GM23338 (cell line): Measurements from ENCODE around the gene KCNMB2. TPM values are rescaled to one million over a fixed set of nuclear protein-coding genes. Genes with fewer than 3 reads are reported as not detected.

Source experiments
- ATAC-seq: fragments of 200-7000 bp; cut with Tn5 transposase; 3 replicates; pipeline ENCODE4 v1.9.1; 2020
- DNase-seq: peaks from one replicate; pipeline ENCODE4 v3.0.0-alpha.2; 2015; ENCODE audit warnings: low spot score
- H2AFZ ChIP-seq: fragments of 200-600 bp; sonication (generic); 2 replicates; pipeline ENCODE4 v1.8.0; 2016; ENCODE audit warnings: antibody characterized with exemption, mild to moderate bottlenecking, moderate library complexity
- H3F3A ChIP-seq: fragments of 200-600 bp; sonication (generic); replicated peaks from 2 replicates; pipeline ENCODE4 v1.8.0; 2017; ENCODE audit warnings: antibody characterized with exemption, mixed run types, low read depth
- H3K27ac ChIP-seq: fragments of 200-600 bp; sonication (generic); 2 replicates; pipeline ENCODE4 v1.6.1; 2016; ENCODE audit warnings: low read depth
- H3K27me3 ChIP-seq: fragments of 200-600 bp; sonication (generic); 2 replicates; pipeline ENCODE4 v1.8.0; 2016; ENCODE audit warnings: mild to moderate bottlenecking, mixed run types, moderate library complexity; ENCODE audit not compliant: insufficient read depth
- H3K36me3 ChIP-seq: fragments of 200-600 bp; sonication (generic); 2 replicates; pipeline ENCODE4 v1.8.0; 2016; ENCODE audit warnings: mild to moderate bottlenecking; ENCODE audit not compliant: insufficient read depth
- H3K4me1 ChIP-seq: fragments of 200-600 bp; sonication (generic); 2 replicates; pipeline ENCODE4 v1.8.0; 2016; ENCODE audit warnings: mild to moderate bottlenecking, moderate library complexity; ENCODE audit not compliant: insufficient read depth
- H3K4me2 ChIP-seq: fragments of 200-600 bp; sonication (generic); 2 replicates; pipeline ENCODE4 v1.7.1; 2017; ENCODE audit warnings: mixed run types
- H3K4me3 ChIP-seq: fragments of 200-600 bp; sonication (generic); 2 replicates; pipeline ENCODE4 v1.6.1; 2016; ENCODE audit warnings: mixed run types
- H3K79me2 ChIP-seq: fragments of 200-600 bp; sonication (generic); replicated peaks from 2 replicates; pipeline ENCODE4 v1.8.0; 2017; ENCODE audit warnings: mild to moderate bottlenecking; ENCODE audit not compliant: insufficient read depth
- H3K9me2 ChIP-seq: fragments of 200-600 bp; sonication (generic); 2 replicates; pipeline ENCODE4 v1.8.0; 2017; ENCODE audit not compliant: insufficient read depth
- H4K20me1 ChIP-seq: fragments of 200-600 bp; sonication (generic); replicated peaks from 2 replicates; pipeline ENCODE4 v1.8.0; 2017; ENCODE audit warnings: mild to moderate bottlenecking; ENCODE audit not compliant: insufficient read depth
- H3K27ac Mint-ChIP-seq: 2 replicates; pipeline ENCODE4 v1.8.0; 2020; ENCODE audit warnings: inconsistent platforms, mild to moderate bottlenecking, moderate library complexity, mixed read lengths
- H3K27me3 Mint-ChIP-seq: 3 replicates; pipeline ENCODE4 v1.8.0; 2022; ENCODE audit warnings: low read depth, mild to moderate bottlenecking, moderate library complexity, mixed read lengths, inconsistent platforms; ENCODE audit not compliant: insufficient read depth, poor library complexity
- H3K36me3 Mint-ChIP-seq: 3 replicates; pipeline ENCODE4 v1.8.0; 2021; ENCODE audit warnings: low read depth, mild to moderate bottlenecking, inconsistent platforms, moderate library complexity, mixed read lengths
- H3K4me1 Mint-ChIP-seq: 3 replicates; pipeline ENCODE4 v1.8.0; 2020; ENCODE audit warnings: mild to moderate bottlenecking, inconsistent platforms, mixed read lengths
- H3K4me3 Mint-ChIP-seq: 3 replicates; pipeline ENCODE4 v1.8.0; 2021; ENCODE audit warnings: moderate library complexity, mild to moderate bottlenecking, inconsistent platforms, mixed read lengths
- H3K9me3 Mint-ChIP-seq: 3 replicates; pipeline ENCODE4 v1.8.0; 2020; ENCODE audit warnings: moderate library complexity, mild to moderate bottlenecking, inconsistent platforms, mixed read lengths
- CREB1 ChIP-seq: fragments of 250-450 bp; sonication (Bioruptor Pico); IDR thresholded peaks from 2 replicates; pipeline ENCODE4 v1.5.0; 2020; ENCODE audit warnings: low read depth, mild to moderate bottlenecking, moderate library complexity
- EZH2 ChIP-seq: fragments of 200-600 bp; sonication (generic); IDR thresholded peaks from one replicate; pipeline ENCODE4 v1.8.0; 2017; ENCODE audit warnings: antibody characterized with exemption, mild to moderate bottlenecking, low read depth; ENCODE audit not compliant: unreplicated experiment
- EZH2phosphoT487 ChIP-seq: fragments of 200-600 bp; sonication (generic); IDR thresholded peaks from one replicate; pipeline ENCODE4 v1.8.1; 2018; ENCODE audit warnings: antibody characterized with exemption; ENCODE audit not compliant: unreplicated experiment
- JUNB ChIP-seq: IDR thresholded peaks from one replicate; pipeline ENCODE4 v1.6.1; 2016; ENCODE audit warnings: antibody characterized with exemption; ENCODE audit not compliant: unreplicated experiment
- NANOG ChIP-seq: IDR thresholded peaks from 2 replicates; pipeline ENCODE4 v1.6.1; 2016; ENCODE audit warnings: antibody characterized with exemption, borderline replicate concordance
- POLR2AphosphoS5 ChIP-seq: IDR thresholded peaks from 2 replicates; pipeline ENCODE4 v1.6.1; 2016; ENCODE audit warnings: antibody characterized with exemption, low read depth
- STAT1 ChIP-seq: IDR thresholded peaks from one replicate; pipeline ENCODE4 v1.6.1; 2016; ENCODE audit warnings: antibody characterized with exemption; ENCODE audit not compliant: unreplicated experiment
- ZNF114 ChIP-seq: fragments of 250-450 bp; sonication (Bioruptor Pico); IDR thresholded peaks from 2 replicates; pipeline ENCODE4 v1.5.0; 2020; ENCODE audit warnings: mild to moderate bottlenecking, moderate library complexity
- ZNF331 ChIP-seq: fragments of 250-450 bp; sonication (Bioruptor Pico); IDR thresholded peaks from 2 replicates; pipeline ENCODE4 v1.5.0; 2020; ENCODE audit warnings: low read depth, mild to moderate bottlenecking, moderate library complexity
- polyA plus RNA-seq: library from polyadenylated mRNA; unstranded; fragments of >200 nt; fragmentation: Nextera tagmentation; extraction: Ambion mirVana; gene quantifications from 2 replicates; pipeline ENCODE4 v1.2.1, GENCODE V29; 2016
- total RNA-seq: library from RNA; depleted of rRNA; stranded (reverse); fragments of >200 nt; shearing (Covaris generic); gene quantifications from 2 replicates; pipeline ENCODE4 v1.2.3, GENCODE V29; 2014
- TF ChIP-seq, protein P1 (sequence below): fragments of 250-450 bp; sonication (Bioruptor Pico); IDR thresholded peaks from 2 replicates; pipeline ENCODE4 v1.5.0; 2020; ENCODE audit warnings: mild to moderate bottlenecking, moderate library complexity
- TF ChIP-seq, protein P2 (sequence below): IDR thresholded peaks from 2 replicates; pipeline ENCODE4 v1.6.1; 2016; ENCODE audit warnings: antibody characterized with exemption
- TF ChIP-seq, protein P3 (sequence below): IDR thresholded peaks from one replicate; pipeline ENCODE4 v1.6.1; 2018; ENCODE audit warnings: antibody characterized with exemption; ENCODE audit not compliant: unreplicated experiment
- TF ChIP-seq, protein P4 (sequence below), 2 experiments: fragments of 200-600 bp in 1 of 2; sonication (generic) in 1 of 2; conservative IDR thresholded peaks; 2 replicates each; pipeline versions ENCODE4 v1.5.1 to v1.6.1; 2016 to 2017; ENCODE audit warnings: antibody characterized with exemption in 2 of 2, low read depth in 2 of 2, mild to moderate bottlenecking in 2 of 2, moderate library complexity in 1 of 2

Gene KCNMB2
- total and polyA plus RNA-seq, 2 experiments from 2014 or later = 0.53 TPM; not detected in 1

DNA sequence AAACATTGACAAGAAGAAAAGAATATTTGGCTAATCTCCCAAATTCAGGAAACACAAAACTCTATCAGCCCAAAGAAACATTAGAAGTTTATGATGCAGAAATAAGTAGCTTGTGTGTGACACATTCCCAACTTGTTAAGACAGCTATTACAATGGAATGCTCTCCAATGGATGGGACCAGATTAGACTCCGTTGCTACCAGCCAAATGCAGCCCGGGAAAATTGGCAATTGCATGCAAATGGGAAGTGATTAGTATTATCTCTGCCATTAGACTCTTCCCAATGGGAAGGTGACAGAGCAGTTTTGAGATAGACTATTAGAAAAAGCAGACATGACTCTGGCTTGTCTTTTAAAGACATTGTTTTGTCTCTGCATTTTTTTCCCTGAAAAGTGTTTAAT, 37.4 kb upstream of the KCNMB2 start:
- Histone ChIP-seq H3K4me2 (no peak overlapping the region), H3K4me1 (no peaks in the 10 kb centered on the region), H3K27ac (no peak overlapping the region), H3K79me2 (no peaks in the 10 kb centered on the region), H2AFZ (no peak overlapping the region), H3K36me3 (no peaks in the 10 kb centered on the region; the same call in 1 of the 2 replicates), H3K9me2 (peaks cover 9% of the 10 kb centered on the region; the same call in 1 of the 2 replicates), H3K4me3 (no peak overlapping the region), H3F3A (no peaks in the 10 kb centered on the region), H4K20me1 (no peaks in the 10 kb centered on the region), H3K27me3 (no peaks in the 10 kb centered on the region)
- Mint-ChIP-seq H3K4me1 (no peaks in the 10 kb centered on the region), H3K36me3 (peaks cover 22% of the 10 kb centered on the region; the same call in 2 of the 3 replicates), H3K4me3 (no peak overlapping the region), H3K27ac (no peak overlapping the region), H3K27me3 (no peaks in the 10 kb centered on the region), H3K9me3 (peaks cover 31% of the 10 kb centered on the region)
- DNase-seq (no peak), ATAC-seq (no peak)
- TF ChIP-seq, protein P1, sequence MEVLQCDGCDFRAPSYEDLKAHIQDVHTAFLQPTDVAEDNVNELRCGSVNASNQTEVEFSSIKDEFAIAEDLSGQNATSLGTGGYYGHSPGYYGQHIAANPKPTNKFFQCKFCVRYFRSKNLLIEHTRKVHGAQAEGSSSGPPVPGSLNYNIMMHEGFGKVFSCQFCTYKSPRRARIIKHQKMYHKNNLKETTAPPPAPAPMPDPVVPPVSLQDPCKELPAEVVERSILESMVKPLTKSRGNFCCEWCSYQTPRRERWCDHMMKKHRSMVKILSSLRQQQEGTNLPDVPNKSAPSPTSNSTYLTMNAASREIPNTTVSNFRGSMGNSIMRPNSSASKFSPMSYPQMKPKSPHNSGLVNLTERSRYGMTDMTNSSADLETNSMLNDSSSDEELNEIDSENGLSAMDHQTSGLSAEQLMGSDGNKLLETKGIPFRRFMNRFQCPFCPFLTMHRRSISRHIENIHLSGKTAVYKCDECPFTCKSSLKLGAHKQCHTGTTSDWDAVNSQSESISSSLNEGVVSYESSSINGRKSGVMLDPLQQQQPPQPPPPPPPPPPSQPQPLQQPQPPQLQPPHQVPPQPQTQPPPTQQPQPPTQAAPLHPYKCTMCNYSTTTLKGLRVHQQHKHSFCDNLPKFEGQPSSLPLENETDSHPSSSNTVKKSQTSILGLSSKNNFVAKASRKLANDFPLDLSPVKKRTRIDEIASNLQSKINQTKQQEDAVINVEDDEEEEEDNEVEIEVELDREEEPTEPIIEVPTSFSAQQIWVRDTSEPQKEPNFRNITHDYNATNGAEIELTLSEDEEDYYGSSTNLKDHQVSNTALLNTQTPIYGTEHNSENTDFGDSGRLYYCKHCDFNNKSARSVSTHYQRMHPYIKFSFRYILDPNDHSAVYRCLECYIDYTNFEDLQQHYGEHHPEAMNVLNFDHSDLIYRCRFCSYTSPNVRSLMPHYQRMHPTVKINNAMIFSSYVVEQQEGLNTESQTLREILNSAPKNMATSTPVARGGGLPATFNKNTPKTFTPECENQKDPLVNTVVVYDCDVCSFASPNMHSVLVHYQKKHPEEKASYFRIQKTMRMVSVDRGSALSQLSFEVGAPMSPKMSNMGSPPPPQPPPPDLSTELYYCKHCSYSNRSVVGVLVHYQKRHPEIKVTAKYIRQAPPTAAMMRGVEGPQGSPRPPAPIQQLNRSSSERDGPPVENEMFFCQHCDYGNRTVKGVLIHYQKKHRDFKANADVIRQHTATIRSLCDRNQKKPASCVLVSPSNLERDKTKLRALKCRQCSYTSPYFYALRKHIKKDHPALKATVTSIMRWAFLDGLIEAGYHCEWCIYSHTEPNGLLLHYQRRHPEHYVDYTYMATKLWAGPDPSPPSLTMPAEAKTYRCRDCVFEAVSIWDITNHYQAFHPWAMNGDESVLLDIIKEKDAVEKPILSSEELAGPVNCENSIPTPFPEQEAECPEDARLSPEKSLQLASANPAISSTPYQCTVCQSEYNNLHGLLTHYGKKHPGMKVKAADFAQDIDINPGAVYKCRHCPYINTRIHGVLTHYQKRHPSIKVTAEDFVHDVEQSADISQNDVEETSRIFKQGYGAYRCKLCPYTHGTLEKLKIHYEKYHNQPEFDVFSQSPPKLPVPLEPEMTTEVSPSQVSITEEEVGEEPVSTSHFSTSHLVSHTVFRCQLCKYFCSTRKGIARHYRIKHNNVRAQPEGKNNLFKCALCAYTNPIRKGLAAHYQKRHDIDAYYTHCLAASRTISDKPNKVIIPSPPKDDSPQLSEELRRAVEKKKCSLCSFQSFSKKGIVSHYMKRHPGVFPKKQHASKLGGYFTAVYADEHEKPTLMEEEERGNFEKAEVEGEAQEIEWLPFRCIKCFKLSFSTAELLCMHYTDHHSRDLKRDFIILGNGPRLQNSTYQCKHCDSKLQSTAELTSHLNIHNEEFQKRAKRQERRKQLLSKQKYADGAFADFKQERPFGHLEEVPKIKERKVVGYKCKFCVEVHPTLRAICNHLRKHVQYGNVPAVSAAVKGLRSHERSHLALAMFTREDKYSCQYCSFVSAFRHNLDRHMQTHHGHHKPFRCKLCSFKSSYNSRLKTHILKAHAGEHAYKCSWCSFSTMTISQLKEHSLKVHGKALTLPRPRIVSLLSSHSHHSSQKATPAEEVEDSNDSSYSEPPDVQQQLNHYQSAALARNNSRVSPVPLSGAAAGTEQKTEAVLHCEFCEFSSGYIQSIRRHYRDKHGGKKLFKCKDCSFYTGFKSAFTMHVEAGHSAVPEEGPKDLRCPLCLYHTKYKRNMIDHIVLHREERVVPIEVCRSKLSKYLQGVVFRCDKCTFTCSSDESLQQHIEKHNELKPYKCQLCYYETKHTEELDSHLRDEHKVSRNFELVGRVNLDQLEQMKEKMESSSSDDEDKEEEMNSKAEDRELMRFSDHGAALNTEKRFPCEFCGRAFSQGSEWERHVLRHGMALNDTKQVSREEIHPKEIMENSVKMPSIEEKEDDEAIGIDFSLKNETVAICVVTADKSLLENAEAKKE (CRISPR knock-in tag) = no peak
- TF ChIP-seq ZNF331 (CRISPR knock-in tag) (no peak), CREB1 (CRISPR knock-in tag) (no peak), JUNB (no peak), POLR2AphosphoS5 (no peak), ZNF114 (CRISPR knock-in tag) (no peak), NANOG (no peak), EZH2 (no peak), STAT1 (no peak), EZH2phosphoT487 (no peak)
- TF ChIP-seq, protein P2, sequence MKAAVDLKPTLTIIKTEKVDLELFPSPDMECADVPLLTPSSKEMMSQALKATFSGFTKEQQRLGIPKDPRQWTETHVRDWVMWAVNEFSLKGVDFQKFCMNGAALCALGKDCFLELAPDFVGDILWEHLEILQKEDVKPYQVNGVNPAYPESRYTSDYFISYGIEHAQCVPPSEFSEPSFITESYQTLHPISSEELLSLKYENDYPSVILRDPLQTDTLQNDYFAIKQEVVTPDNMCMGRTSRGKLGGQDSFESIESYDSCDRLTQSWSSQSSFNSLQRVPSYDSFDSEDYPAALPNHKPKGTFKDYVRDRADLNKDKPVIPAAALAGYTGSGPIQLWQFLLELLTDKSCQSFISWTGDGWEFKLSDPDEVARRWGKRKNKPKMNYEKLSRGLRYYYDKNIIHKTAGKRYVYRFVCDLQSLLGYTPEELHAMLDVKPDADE = no peak
- TF ChIP-seq, protein P3, sequence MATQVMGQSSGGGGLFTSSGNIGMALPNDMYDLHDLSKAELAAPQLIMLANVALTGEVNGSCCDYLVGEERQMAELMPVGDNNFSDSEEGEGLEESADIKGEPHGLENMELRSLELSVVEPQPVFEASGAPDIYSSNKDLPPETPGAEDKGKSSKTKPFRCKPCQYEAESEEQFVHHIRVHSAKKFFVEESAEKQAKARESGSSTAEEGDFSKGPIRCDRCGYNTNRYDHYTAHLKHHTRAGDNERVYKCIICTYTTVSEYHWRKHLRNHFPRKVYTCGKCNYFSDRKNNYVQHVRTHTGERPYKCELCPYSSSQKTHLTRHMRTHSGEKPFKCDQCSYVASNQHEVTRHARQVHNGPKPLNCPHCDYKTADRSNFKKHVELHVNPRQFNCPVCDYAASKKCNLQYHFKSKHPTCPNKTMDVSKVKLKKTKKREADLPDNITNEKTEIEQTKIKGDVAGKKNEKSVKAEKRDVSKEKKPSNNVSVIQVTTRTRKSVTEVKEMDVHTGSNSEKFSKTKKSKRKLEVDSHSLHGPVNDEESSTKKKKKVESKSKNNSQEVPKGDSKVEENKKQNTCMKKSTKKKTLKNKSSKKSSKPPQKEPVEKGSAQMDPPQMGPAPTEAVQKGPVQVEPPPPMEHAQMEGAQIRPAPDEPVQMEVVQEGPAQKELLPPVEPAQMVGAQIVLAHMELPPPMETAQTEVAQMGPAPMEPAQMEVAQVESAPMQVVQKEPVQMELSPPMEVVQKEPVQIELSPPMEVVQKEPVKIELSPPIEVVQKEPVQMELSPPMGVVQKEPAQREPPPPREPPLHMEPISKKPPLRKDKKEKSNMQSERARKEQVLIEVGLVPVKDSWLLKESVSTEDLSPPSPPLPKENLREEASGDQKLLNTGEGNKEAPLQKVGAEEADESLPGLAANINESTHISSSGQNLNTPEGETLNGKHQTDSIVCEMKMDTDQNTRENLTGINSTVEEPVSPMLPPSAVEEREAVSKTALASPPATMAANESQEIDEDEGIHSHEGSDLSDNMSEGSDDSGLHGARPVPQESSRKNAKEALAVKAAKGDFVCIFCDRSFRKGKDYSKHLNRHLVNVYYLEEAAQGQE = no peak
- TF ChIP-seq, protein P4, sequence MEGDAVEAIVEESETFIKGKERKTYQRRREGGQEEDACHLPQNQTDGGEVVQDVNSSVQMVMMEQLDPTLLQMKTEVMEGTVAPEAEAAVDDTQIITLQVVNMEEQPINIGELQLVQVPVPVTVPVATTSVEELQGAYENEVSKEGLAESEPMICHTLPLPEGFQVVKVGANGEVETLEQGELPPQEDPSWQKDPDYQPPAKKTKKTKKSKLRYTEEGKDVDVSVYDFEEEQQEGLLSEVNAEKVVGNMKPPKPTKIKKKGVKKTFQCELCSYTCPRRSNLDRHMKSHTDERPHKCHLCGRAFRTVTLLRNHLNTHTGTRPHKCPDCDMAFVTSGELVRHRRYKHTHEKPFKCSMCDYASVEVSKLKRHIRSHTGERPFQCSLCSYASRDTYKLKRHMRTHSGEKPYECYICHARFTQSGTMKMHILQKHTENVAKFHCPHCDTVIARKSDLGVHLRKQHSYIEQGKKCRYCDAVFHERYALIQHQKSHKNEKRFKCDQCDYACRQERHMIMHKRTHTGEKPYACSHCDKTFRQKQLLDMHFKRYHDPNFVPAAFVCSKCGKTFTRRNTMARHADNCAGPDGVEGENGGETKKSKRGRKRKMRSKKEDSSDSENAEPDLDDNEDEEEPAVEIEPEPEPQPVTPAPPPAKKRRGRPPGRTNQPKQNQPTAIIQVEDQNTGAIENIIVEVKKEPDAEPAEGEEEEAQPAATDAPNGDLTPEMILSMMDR (conservative IDR thresholded peaks at IDR 0.05; ENCODE audit: low read depth in 2 of 2) = no peak
